Neural progenitor cell (in vitro differentiated cells): ENCODE data around the gene UGT2A1.

Experiments used
- EZH2 ChIP-seq: fragments of 200-600 bp; sonication (generic); IDR thresholded peaks from 2 replicates; pipeline ENCODE4 v1.6.1; 2017; ENCODE audit warnings: antibody characterized with exemption, mild to moderate bottlenecking, moderate library complexity
- EZH2phosphoT487 ChIP-seq: fragments of 200-600 bp; sonication (generic); IDR thresholded peaks from 2 replicates; pipeline ENCODE4 v1.6.1; 2017; ENCODE audit warnings: antibody characterized with exemption
- TF ChIP-seq, protein P1 (sequence below): fragments of 200-600 bp; sonication (generic); IDR thresholded peaks from 2 replicates; pipeline ENCODE4 v1.5.1; 2017; ENCODE audit warnings: antibody characterized with exemption, mild to moderate bottlenecking

DNA sequence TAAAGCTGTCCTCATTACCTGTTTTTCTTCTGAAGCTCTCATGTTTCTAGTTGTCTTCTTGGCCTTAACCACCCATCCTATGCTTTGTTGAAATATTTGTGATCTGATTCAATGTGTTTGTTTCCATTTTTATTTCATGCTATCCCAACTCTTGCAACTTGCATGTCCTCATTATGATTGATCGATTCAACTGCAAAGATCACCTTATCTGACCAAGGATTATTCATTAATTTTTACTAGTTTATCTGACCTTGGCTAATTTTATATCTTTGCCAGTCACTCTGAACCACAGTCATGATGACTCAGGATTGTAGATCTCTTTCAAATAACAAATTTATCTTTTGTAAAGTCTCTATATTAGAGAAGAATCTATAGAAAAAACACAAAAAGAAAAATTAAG lies 84.3 kb downstream of the UGT2A1 start:
- TF ChIP-seq, protein P1, sequence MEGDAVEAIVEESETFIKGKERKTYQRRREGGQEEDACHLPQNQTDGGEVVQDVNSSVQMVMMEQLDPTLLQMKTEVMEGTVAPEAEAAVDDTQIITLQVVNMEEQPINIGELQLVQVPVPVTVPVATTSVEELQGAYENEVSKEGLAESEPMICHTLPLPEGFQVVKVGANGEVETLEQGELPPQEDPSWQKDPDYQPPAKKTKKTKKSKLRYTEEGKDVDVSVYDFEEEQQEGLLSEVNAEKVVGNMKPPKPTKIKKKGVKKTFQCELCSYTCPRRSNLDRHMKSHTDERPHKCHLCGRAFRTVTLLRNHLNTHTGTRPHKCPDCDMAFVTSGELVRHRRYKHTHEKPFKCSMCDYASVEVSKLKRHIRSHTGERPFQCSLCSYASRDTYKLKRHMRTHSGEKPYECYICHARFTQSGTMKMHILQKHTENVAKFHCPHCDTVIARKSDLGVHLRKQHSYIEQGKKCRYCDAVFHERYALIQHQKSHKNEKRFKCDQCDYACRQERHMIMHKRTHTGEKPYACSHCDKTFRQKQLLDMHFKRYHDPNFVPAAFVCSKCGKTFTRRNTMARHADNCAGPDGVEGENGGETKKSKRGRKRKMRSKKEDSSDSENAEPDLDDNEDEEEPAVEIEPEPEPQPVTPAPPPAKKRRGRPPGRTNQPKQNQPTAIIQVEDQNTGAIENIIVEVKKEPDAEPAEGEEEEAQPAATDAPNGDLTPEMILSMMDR = no peak
- no peak for TF ChIP-seq EZH2
- no peak for TF ChIP-seq EZH2phosphoT487
